ENCODE data around the gene UROC1.

Gene UROC1

GRCh38 chr3:126551839-126552687 is 34.5 kb upstream of the UROC1 start:
- no peak for TF ChIP-seq POLR2A (IDR thresholded peaks at IDR 0.05; ENCODE audit: low read length)
- no peak for TF ChIP-seq GATA1 (IDR thresholded peaks at IDR 0.05; ENCODE audit: low read depth, low read length)
- DNase-seq = no peak

- no peak for DNase-seq
- TF ChIP-seq POLR2A (IDR thresholded peaks at IDR 0.05; ENCODE audit: low read length) (no peak), GATA1 (IDR thresholded peaks at IDR 0.05; ENCODE audit: low read depth, low read length) (no peak)
These were observed 33.7 kb upstream of the UROC1 start for GRCh38 chr3:126551121-126551838.

- DNase-seq = no peak
- no peak for TF ChIP-seq GATA1 (IDR thresholded peaks at IDR 0.05; ENCODE audit: low read depth, low read length)
- TF ChIP-seq POLR2A (IDR thresholded peaks at IDR 0.05; ENCODE audit: low read length) = no peak
These were observed 33.0 kb upstream of the UROC1 start for GRCh38 chr3:126550488-126551051.

- TF ChIP-seq GATA1 (IDR thresholded peaks at IDR 0.05; ENCODE audit: low read depth, low read length) = no peak
- no peak for TF ChIP-seq POLR2A (IDR thresholded peaks at IDR 0.05; ENCODE audit: low read length)
- no peak for DNase-seq
These were observed 32.4 kb upstream of the UROC1 start for GRCh38 chr3:126549861-126550487.

GRCh38 chr3:126548556-126549466 is 31.2 kb upstream of the UROC1 start:
- DNase-seq = no peak
- TF ChIP-seq GATA1 (IDR thresholded peaks at IDR 0.05; ENCODE audit: low read depth, low read length) (no peak), POLR2A (IDR thresholded peaks at IDR 0.05; ENCODE audit: low read length) (no peak)

GRCh38 chr3:126547721-126548120 is 30.1 kb upstream of the UROC1 start:
- TF ChIP-seq POLR2A (IDR thresholded peaks at IDR 0.05; ENCODE audit: low read length) (no peak), GATA1 (IDR thresholded peaks at IDR 0.05; ENCODE audit: low read depth, low read length) (no peak)
- no peak for DNase-seq

- no peak for TF ChIP-seq POLR2A (IDR thresholded peaks at IDR 0.05; ENCODE audit: low read length)
- TF ChIP-seq GATA1 (IDR thresholded peaks at IDR 0.05; ENCODE audit: low read depth, low read length) = no peak
- DNase-seq = no peak
These were observed 29.1 kb upstream of the UROC1 start for GRCh38 chr3:126546549-126547239.

- DNase-seq = no peak
- TF ChIP-seq POLR2A (IDR thresholded peaks at IDR 0.05; ENCODE audit: low read length) = no peak
- TF ChIP-seq GATA1 (IDR thresholded peaks at IDR 0.05; ENCODE audit: low read depth, low read length) = no peak
These were observed 28.4 kb upstream of the UROC1 start for GRCh38 chr3:126546013-126546412.

GRCh38 chr3:126545544-126545943 is 28.0 kb upstream of the UROC1 start:
- no peak for DNase-seq
- TF ChIP-seq GATA1 (IDR thresholded peaks at IDR 0.05; ENCODE audit: low read depth, low read length) (no peak), POLR2A (IDR thresholded peaks at IDR 0.05; ENCODE audit: low read length) (no peak)

- no peak for DNase-seq
- TF ChIP-seq GATA1 (IDR thresholded peaks at IDR 0.05; ENCODE audit: low read depth, low read length) (no peak), POLR2A (IDR thresholded peaks at IDR 0.05; ENCODE audit: low read length) (no peak)
These were observed 27.2 kb upstream of the UROC1 start for GRCh38 chr3:126544596-126545281.

- TF ChIP-seq GATA1 (IDR thresholded peaks at IDR 0.05; ENCODE audit: low read depth, low read length) (no peak), POLR2A (IDR thresholded peaks at IDR 0.05; ENCODE audit: low read length) (no peak)
- no peak for DNase-seq
These were observed 26.0 kb upstream of the UROC1 start for GRCh38 chr3:126543457-126544061.
